Keratinocyte (primary cell): ENCODE measurements around the gene USB1.

ENCODE experiments used
- CTCF ChIP-seq, 3 experiments: IDR thresholded peaks in 1 of 3; conservative IDR thresholded peaks in 1 of 3; optimal IDR thresholded peaks in 1 of 3; 2 replicates in 2 of 3; 3 replicates in 1 of 3; pipeline versions ENCODE3 to v1.5.1; 2011; ENCODE audit warnings: low read length in 3 of 3, mild to moderate bottlenecking in 3 of 3, moderate library complexity in 2 of 3, control low read depth in 1 of 3, inconsistent platforms in 1 of 3; ENCODE audit not compliant: insufficient read depth in 2 of 3; ENCODE audit errors: extremely low read depth in 1 of 3
- EZH2 ChIP-seq: IDR thresholded peaks from one replicate; pipeline ENCODE4 v1.6.1; 2012; ENCODE audit warnings: inconsistent platforms, mild to moderate bottlenecking, low read length, moderate library complexity

DNA sequence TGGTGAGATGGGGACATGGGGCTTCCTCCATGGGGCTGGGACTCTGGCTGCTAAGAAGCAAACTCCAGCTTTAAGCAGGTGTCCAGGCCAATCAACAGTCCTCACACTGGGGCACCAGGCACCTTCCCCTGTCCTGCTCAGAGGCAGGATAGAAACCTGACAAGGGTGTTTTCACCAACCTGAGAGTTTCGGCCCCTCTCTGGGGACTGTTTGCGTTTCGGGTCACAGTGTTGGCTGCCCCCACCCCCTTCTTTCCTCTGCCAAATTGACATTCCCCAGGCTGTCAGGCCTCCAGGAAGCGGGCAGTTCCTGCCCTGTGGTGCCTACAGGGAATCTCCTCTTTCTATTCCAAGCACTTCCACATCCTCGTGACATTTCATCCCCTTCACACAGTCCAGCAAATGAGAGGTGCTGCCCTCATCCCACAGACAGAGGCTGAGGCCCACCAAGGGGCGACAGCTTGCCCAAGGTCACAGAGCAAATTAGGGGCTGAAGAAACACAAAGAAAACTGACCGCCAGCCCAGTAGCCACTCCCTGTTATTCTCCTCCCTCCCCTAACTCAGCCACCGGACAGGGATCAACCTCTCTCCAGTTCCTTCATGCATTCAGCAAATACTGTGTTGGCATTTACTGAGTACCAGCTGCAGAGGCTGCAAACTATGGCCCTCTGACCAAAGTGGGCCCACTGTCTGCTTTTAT lies 62.3 kb downstream of the USB1 start:
- TF ChIP-seq CTCF (optimal IDR thresholded peaks at IDR 0.05 in 1 of 3, IDR thresholded peaks at IDR 0.05 in 1 of 3, conservative IDR thresholded peaks at IDR 0.05 in 1 of 3; ENCODE audit: extremely low read depth in 1 of 3, insufficient read depth in 2 of 3, low read length in 3 of 3) = no peak
- TF ChIP-seq EZH2 = no peak
